Breast epithelium (tissue), 4 donors: ENCODE measurements around the gene SPINDOC. TPM values are rescaled to one million over a fixed set of nuclear protein-coding genes. Genes with fewer than 3 reads are reported as not detected.

Experiments
- DNase-seq, 2 donors: peaks; one replicate each; pipeline ENCODE4 v3.0.0-alpha.2; 2019; ENCODE audit warnings: low spot score in 2 of 2
- H3K27ac ChIP-seq, 2 donors: fragments of 200-600 bp; sonication (generic) in 1 of 2; one replicate each; pipeline ENCODE4 v1.5.1; 2016 to 2019; ENCODE audit warnings: mild to moderate bottlenecking in 1 of 2
- H3K27me3 ChIP-seq, 2 donors: fragments of 200-600 bp; sonication (generic) in 1 of 2; one replicate each; pipeline versions ENCODE4 v1.5.1 to v1.6.0; 2017 to 2019; ENCODE audit warnings: control low read depth in 1 of 2, mild to moderate bottlenecking in 1 of 2
- H3K36me3 ChIP-seq: fragments of 200-600 bp; one replicate; pipeline ENCODE4 v1.5.1; 2019
- H3K4me1 ChIP-seq, 2 donors: fragments of 200-600 bp; sonication (generic); one replicate each; pipeline ENCODE4 v1.5.1; 2016 to 2019; ENCODE audit warnings: control low read depth in 1 of 2
- H3K4me3 ChIP-seq, 3 donors: fragments of 200-600 bp; sonication (generic); 1 replicate in 2 of 3; 2 replicates in 1 of 3; pipeline ENCODE4 v1.5.1; 2016 to 2019; ENCODE audit warnings: mild to moderate bottlenecking in 3 of 3, moderate library complexity in 2 of 3
- H3K9me3 ChIP-seq, 2 donors: fragments of 200-600 bp; sonication (generic) in 1 of 2; one replicate each; pipeline ENCODE4 v1.5.1; 2016 to 2019; ENCODE audit warnings: control low read depth in 1 of 2
- POLR2A ChIP-seq: fragments of 450-650 bp; IDR thresholded peaks from one replicate; pipeline ENCODE4 v1.6.1; 2016; ENCODE audit warnings: antibody characterized with exemption, mild to moderate bottlenecking, moderate library complexity
- POLR2AphosphoS5 ChIP-seq, 3 donors: sonication (generic); formaldehyde crosslinking; IDR thresholded peaks; one replicate each; pipeline ENCODE4 v1.6.1; 2017; ENCODE audit warnings: antibody characterized with exemption in 3 of 3
- intact Hi-C: fragments of 100-400 bp; cut with DNase I; formaldehyde crosslinking; loops from one replicate; pipeline ENCODE4 v1.15.1; 2023; ENCODE audit warnings: low total_unique reads
- total RNA-seq, 3 donors: library from RNA; depleted of rRNA; stranded (reverse); fragments of >200 nt; gene quantifications; one replicate each; pipeline ENCODE4 v1.1.0, GENCODE V29; 2016
- TF ChIP-seq, protein P1 (sequence below), 3 donors: fragments of 450-650 bp; IDR thresholded peaks; one replicate each; pipeline ENCODE4 v1.5.1; 2016 to 2017; ENCODE audit warnings: antibody characterized with exemption in 3 of 3, mild to moderate bottlenecking in 3 of 3, moderate library complexity in 3 of 3

SPINDOC gene
- total RNA-seq, 3 donors from 2014 or later = 4.8 to 13.8 (median 12.1) TPM

- intact Hi-C loops = no loop called here
- TF ChIP-seq POLR2AphosphoS5 (IDR thresholded peaks at IDR 0.05) (no peak), POLR2A (no peak)
- TF ChIP-seq, protein P1, sequence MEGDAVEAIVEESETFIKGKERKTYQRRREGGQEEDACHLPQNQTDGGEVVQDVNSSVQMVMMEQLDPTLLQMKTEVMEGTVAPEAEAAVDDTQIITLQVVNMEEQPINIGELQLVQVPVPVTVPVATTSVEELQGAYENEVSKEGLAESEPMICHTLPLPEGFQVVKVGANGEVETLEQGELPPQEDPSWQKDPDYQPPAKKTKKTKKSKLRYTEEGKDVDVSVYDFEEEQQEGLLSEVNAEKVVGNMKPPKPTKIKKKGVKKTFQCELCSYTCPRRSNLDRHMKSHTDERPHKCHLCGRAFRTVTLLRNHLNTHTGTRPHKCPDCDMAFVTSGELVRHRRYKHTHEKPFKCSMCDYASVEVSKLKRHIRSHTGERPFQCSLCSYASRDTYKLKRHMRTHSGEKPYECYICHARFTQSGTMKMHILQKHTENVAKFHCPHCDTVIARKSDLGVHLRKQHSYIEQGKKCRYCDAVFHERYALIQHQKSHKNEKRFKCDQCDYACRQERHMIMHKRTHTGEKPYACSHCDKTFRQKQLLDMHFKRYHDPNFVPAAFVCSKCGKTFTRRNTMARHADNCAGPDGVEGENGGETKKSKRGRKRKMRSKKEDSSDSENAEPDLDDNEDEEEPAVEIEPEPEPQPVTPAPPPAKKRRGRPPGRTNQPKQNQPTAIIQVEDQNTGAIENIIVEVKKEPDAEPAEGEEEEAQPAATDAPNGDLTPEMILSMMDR (IDR thresholded peaks at IDR 0.05) = no peak
- no peaks in the 10 kb centered on the region for H3K36me3 ChIP-seq
Measured at GRCh38 chr11:63821411-63821810, 8.2 kb downstream of the SPINDOC start.

GRCh38 chr11:63826471-63827190 is 13.4 kb downstream of the SPINDOC start:
- no peaks in the 10 kb centered on the region for H3K9me3 ChIP-seq
- H3K27me3 ChIP-seq = no peaks in the 10 kb centered on the region
- TF ChIP-seq POLR2AphosphoS5 (IDR thresholded peaks at IDR 0.05) (no peak), POLR2A (no peak)
- TF ChIP-seq, protein P1 (IDR thresholded peaks at IDR 0.05) = no peak
- H3K4me1 ChIP-seq = no peaks in the 10 kb centered on the region
- no peaks in the 10 kb centered on the region for H3K36me3 ChIP-seq
- H3K4me3 ChIP-seq = no peak overlapping the region
- H3K27ac ChIP-seq = no peak overlapping the region
- intact Hi-C loops = no loop called here
- DNase-seq = no peak

More at GRCh38 chr11:63821411-63821810, 8.2 kb downstream of the SPINDOC start:
- DNase-seq = no peak
- Histone ChIP-seq H3K9me3 (no peaks in the 10 kb centered on the region), H3K27ac (no peak overlapping the region), H3K4me3 (no peak overlapping the region), H3K4me1 (no peaks in the 10 kb centered on the region), H3K27me3 (no peaks in the 10 kb centered on the region)

DNA sequence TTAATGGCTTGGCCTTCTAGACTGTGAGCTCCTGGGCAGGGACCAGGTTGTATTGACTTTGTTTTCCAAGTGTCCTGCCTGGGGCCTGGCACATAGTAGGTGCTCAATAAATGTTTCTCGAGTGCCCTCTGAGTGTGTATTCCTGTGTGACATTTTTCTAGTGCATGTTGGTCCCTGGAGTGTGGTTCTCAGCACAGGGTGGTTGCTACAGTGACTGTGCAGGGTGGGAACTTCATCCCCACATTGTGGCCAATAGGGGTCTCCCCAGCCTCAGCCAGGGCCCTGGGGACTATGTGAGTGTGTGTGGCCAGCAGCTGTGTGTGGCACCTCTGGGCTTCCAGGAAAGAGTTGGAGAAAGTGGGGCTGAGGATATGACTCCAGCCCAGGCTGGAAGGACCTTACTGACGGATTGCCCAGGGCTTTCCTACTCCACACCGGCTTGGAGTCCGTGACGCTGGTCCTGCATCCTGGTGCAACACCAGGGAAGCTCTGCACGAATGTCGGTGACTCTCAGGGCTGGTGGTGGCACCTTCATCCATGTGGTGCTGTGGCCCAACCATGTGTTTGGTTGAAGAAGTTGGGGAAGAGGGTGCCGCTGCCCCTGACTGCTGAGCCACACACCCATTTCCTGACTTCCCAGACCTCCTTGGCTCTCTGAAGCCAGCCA is 16.7 kb downstream of the SPINDOC start:
- Histone ChIP-seq H3K4me3 (no peak overlapping the region), H3K36me3 (no peaks in the 10 kb centered on the region), H3K27me3 (no peaks in the 10 kb centered on the region), H3K4me1 (no peaks in the 10 kb centered on the region), H3K27ac (no peak overlapping the region), H3K9me3 (no peaks in the 10 kb centered on the region)
- intact Hi-C loops = no loop called here
- TF ChIP-seq POLR2A = no peak
- TF ChIP-seq, protein P1 (IDR thresholded peaks at IDR 0.05) = no peak
- no peak for TF ChIP-seq POLR2AphosphoS5 (IDR thresholded peaks at IDR 0.05)
- DNase-seq = no peak

GRCh38 chr11:63831326-63831725 is 18.1 kb downstream of the SPINDOC start:
- no peak for DNase-seq
- TF ChIP-seq, protein P1 (IDR thresholded peaks at IDR 0.05) = no peak
- TF ChIP-seq POLR2AphosphoS5 (IDR thresholded peaks at IDR 0.05) = no peak
- no peak for TF ChIP-seq POLR2A
- H3K4me3 ChIP-seq = no peak overlapping the region
- intact Hi-C loops = no loop called here
- no peak overlapping the region for H3K27ac ChIP-seq
- H3K36me3 ChIP-seq = no peaks in the 10 kb centered on the region
- no peaks in the 10 kb centered on the region for H3K4me1 ChIP-seq
- H3K9me3 ChIP-seq = no peaks in the 10 kb centered on the region
- H3K27me3 ChIP-seq = no peaks in the 10 kb centered on the region

GRCh38 chr11:63832336-63832735 is 19.1 kb downstream of the SPINDOC start:
- Histone ChIP-seq H3K27me3 (no peaks in the 10 kb centered on the region), H3K27ac (no peak overlapping the region), H3K4me3 (no peak overlapping the region), H3K36me3 (no peaks in the 10 kb centered on the region), H3K4me1 (peaks cover 0 to under 1% of the 10 kb centered on the region in 2 donors), H3K9me3 (no peaks in the 10 kb centered on the region)
- TF ChIP-seq, protein P1 (IDR thresholded peaks at IDR 0.05) = no peak
- TF ChIP-seq POLR2AphosphoS5 (IDR thresholded peaks at IDR 0.05) = no peak
- no peak for TF ChIP-seq POLR2A
- no peak for DNase-seq
- intact Hi-C loops = no loop called here
